ENCODE results near the gene DNAJC6. TPM values are rescaled to one million over a fixed set of nuclear protein-coding genes. Genes with fewer than 3 reads are reported as not detected.
"Not testable (repeated sequence)": the region's sequence is repeated elsewhere in the genome, so short reads cannot be mapped to it uniquely, and the experiment has no call there.

DNAJC6 gene
- total RNA-seq, 1 donor from 2014 or later = 0.67 TPM

DNA sequence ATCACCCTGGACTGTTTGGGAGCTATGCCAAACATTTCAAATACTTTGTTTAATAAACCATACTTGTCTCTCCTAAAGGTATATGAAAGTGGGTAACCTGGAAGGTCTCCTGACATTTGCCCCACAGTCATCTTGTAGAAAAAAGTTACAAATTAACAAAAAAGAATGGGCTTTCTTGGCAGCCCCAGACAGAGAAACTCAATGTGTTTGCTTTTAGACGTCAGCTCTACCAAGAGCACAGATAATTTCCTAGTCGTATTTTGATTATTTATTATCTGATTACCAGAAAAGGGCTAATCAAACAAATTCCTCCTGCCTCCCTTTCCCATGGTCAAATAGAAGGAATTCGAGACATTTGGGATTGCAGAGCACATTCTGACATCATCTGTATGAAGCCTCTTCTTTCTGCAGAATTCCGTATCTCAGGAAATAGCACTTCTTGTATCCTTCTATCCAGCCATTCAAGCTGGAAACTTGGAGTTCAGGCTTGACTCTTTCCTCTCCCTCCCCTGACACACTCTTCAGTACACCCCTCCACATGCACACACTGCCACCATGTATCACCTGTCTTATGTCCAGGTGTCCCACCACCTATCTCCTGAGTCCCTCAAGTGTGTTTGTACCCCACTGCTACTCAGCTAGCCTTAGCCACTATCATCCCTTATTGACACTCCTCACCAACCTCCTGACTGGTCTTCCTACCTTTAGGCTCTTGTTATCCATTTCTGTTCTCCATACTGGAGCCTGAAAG, 68.3 kb downstream of the DNAJC6 start:
- H3K4me3 Mint-ChIP-seq = no peak overlapping the region
- H3K4me1 Mint-ChIP-seq = no peaks in the 10 kb centered on the region
- peaks cover 15% of the 10 kb centered on the region for H3K27me3 Mint-ChIP-seq

DNA sequence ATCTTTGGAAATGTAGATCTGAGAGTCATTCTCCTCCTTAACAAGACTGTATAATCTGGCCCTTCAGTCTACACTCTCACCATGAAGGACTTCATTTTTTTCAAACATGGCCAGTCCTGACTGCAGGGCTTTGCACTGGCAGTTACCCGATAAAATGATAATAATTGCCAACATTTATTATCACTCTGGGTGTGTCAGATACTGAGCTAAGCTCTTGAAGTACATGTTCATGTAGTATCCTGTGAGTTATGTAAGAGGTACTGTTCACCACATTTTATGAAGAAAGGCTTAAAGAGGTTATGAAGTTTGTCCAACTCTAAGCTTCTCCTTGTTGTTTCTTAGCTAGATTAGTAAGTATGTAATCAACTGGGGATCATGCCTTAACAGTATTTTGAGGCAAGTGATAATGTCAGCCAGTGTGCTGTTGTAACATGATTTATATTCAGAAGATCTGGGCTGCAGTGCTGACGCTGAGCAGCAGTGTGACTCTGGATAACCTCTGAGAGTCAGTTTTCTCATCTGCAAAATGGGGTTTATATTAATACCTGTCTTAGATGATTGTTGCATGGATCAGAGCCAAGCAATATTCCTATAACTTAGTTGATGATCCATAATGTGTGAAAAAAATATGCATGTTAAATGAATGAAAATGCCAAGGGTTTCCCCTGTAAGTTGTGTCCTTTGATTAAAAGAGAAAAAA, 69.1 kb downstream of the DNAJC6 start:
- Mint-ChIP-seq H3K4me3 (no peak overlapping the region), H3K27ac (no peak overlapping the region), H3K27me3 (peaks cover 15% of the 10 kb centered on the region), H3K9me3 (no peaks in the 10 kb centered on the region), H3K4me1 (no peaks in the 10 kb centered on the region), H3K36me3 (ENCODE audit: low read depth) (no peaks in the 10 kb centered on the region)
- ATAC-seq (ENCODE audit: low read depth) = no peak
- intact Hi-C loops (cut with micrococcal nuclease) = no loop called here
- ChIA-PET CTCF (no interaction called here), POLR2A (no interaction called here)
- no peak for DNase-seq
- TF ChIP-seq, protein P1, sequence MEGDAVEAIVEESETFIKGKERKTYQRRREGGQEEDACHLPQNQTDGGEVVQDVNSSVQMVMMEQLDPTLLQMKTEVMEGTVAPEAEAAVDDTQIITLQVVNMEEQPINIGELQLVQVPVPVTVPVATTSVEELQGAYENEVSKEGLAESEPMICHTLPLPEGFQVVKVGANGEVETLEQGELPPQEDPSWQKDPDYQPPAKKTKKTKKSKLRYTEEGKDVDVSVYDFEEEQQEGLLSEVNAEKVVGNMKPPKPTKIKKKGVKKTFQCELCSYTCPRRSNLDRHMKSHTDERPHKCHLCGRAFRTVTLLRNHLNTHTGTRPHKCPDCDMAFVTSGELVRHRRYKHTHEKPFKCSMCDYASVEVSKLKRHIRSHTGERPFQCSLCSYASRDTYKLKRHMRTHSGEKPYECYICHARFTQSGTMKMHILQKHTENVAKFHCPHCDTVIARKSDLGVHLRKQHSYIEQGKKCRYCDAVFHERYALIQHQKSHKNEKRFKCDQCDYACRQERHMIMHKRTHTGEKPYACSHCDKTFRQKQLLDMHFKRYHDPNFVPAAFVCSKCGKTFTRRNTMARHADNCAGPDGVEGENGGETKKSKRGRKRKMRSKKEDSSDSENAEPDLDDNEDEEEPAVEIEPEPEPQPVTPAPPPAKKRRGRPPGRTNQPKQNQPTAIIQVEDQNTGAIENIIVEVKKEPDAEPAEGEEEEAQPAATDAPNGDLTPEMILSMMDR (IDR thresholded peaks at IDR 0.05) = no peak

More for the DNA sequence above, 68.3 kb downstream of the DNAJC6 start:
- intact Hi-C loops (cut with micrococcal nuclease) = no loop called here
- Mint-ChIP-seq H3K9me3 (no peaks in the 10 kb centered on the region), H3K36me3 (ENCODE audit: low read depth) (no peaks in the 10 kb centered on the region), H3K27ac (no peak overlapping the region)
- ChIA-PET CTCF (interaction anchor here (0.6 kb wide), 1 partner anchor 53 kb away, joined by 3 read pairs; no protein-coding TSS in a partner anchor), POLR2A (no interaction called here)
- TF ChIP-seq, protein P1 (IDR thresholded peaks at IDR 0.05) = no peak
- no peak for ATAC-seq (ENCODE audit: low read depth)
- DNase-seq = no peak

DNA sequence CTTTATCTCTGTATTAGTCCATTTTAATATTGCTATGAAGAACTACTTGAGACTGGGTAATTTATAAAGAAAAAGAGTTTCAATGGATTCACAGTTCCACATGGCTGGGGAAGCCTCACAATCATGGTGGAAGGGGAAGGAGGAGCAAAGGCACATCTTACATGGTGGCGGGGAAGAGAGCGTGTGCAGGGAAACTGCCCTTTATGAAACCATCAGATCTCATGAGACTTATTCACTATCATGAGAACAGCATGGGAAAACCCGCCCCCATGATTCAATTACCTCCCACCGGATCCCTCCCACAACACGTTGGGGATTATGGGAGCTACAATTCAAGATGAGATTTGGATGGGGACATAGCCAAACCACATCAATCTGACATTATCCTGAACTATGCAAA, 75.1 kb downstream of the DNAJC6 start:
- H3K27me3 Mint-ChIP-seq; POLR2A ChIA-PET; intact Hi-C loops (cut with micrococcal nuclease); H3K4me3 Mint-ChIP-seq; H3K36me3 Mint-ChIP-seq (ENCODE audit: low read depth); DNase-seq; H3K4me1 Mint-ChIP-seq; H3K27ac Mint-ChIP-seq; CTCF ChIA-PET; H3K9me3 Mint-ChIP-seq; ATAC-seq (ENCODE audit: low read depth): not testable (repeated sequence)

DNA sequence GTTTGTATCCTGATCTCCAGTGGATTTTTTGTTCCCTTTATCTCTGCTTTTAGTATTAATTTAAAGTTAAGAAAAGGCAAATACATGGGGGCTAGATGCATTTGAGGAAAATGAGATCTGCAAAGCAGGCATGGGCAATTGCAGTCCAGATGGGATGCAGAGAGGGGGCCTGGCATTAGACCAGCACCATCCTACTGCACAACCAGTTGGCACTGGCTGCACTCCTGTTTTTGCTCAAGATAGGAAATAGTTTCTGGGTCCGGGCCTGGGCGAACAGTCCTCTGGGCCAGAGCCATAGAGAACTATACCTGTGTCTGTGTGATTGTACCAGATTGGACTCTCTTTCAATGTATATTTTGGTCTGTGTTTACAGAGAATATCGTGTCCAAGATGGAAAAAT, 77.1 kb downstream of the DNAJC6 start:
- ATAC-seq (ENCODE audit: low read depth) (no peak), DNase-seq (no peak)
- intact Hi-C loops (cut with micrococcal nuclease) = no loop called here
- Mint-ChIP-seq H3K27me3 (no peaks in the 10 kb centered on the region), H3K36me3 (ENCODE audit: low read depth) (no peaks in the 10 kb centered on the region), H3K4me1 (no peaks in the 10 kb centered on the region), H3K27ac (no peak overlapping the region), H3K4me3 (no peak overlapping the region), H3K9me3 (no peaks in the 10 kb centered on the region)
- POLR2A ChIA-PET = no interaction called here
- CTCF ChIA-PET = no interaction called here
- TF ChIP-seq, protein P1 (IDR thresholded peaks at IDR 0.05) = no peak

DNA sequence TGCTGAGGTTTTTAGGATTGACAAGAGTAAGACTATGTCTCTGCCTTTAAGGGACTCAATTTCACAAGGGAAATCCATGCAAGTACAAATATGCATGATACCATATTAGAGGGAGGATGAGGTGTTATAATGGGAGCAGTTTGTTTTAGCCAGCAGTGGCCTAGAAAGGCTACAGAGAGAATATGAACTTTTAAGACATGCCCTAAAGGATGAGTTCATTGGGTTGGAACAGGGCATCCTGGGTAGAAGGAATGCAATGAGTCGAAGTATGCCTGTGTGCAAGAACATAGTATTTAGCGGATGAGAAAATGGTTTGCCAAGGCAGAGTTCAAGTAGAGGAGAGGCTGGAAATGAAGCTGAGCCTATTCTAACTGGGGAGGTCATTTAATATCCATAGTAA, 78.5 kb downstream of the DNAJC6 start:
- Mint-ChIP-seq H3K4me1 (no peaks in the 10 kb centered on the region), H3K27me3 (no peaks in the 10 kb centered on the region), H3K9me3 (no peaks in the 10 kb centered on the region), H3K27ac (no peak overlapping the region), H3K36me3 (ENCODE audit: low read depth) (no peaks in the 10 kb centered on the region), H3K4me3 (no peak overlapping the region)
- ChIA-PET CTCF (no interaction called here), POLR2A (no interaction called here)
- intact Hi-C loops (cut with micrococcal nuclease) = no loop called here
- ATAC-seq (ENCODE audit: low read depth) (no peak), DNase-seq (no peak)
- TF ChIP-seq, protein P1 (IDR thresholded peaks at IDR 0.05) = no peak

Measured in activated B cell treated with CpG ODN at 0.5 μM for 24 hours (primary cell).